ENCODE measurements around the gene LRCH3.
"Not testable (repeated sequence)": the region's sequence is repeated elsewhere in the genome, so short reads cannot be mapped to it uniquely, and the experiment has no call there.

LRCH3 gene

DNA sequence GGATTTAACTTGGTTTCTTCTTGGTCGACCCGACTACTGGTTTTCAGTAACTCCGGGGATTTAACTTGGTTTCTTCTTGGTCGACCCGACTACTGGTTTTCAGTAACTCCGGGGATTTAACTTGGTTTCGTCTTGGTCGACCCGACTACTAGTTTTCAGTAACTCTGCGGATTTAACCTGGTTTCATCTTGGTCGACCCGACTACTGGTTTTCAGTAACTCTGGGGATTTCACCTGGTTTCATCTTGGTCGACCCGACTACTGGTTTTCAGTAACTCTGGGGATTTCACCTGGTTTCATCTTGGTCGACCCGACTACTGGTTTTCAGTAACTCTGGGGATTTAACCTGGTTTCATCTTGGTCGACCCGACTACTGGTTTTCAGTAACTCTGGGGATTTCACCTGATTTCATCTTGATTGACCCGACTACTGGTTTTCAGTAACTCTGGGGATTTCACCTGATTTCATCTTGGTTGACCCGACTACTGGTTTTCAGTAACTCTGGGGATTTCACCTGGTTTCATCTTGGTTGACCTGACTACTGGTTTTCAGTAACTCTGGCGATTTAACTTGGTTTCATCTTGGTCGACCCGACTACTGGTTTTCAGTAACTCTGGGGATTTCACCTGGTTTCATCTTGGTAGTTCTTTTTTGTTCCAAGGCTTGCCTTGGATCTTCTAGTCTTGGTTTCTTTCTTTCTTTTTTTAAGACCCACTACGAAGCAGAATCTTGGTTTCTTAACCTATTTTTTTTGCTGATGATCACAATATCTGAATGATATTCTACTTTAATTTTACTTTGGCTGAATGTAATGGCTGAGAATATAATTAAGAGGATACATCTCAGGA, 130.6 kb downstream of the LRCH3 start:
- not testable (repeated sequence) for DNase-seq (ENCODE audit: low read depth)

DNA sequence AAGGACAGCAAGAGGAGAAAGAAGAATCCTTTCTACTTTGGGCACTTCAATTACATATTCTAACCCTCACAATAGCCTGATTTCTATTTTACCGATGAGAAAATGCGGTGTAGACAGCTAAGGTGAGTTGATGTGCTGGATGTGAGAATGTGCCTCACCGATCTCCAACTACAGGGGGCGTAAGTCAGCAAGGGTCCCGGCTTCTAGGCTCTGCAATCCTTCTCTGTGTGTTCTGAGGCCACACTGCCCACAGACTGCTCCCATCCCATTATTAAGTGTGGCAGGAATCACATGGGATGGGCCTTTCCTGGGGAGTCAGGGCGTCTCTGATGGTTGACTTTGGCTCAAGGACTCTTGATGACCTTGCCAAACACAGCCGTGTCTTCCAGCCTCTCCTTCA, 135.4 kb downstream of the LRCH3 start:
- DNase-seq (ENCODE audit: low read depth), result no peak

DNA sequence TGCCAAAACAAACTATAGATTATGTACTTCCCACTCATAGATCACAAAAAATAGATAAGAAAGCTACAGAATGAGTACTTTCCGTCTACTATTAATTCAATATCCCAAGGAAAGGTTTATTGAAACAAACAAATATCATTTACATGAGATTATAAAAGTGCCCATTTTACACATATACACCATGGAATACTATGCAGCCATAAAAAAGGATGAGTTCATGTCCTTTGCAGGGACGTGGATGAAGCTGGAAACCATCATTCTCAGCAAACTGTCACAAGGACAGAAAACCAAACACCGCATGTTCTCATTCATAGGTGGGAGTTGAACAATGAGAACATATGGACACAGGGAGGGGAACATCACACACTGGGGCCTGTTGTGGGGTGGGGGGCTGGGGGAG, 136.5 kb downstream of the LRCH3 start:
- DNase-seq (ENCODE audit: low read depth), result not testable (repeated sequence)

DNA sequence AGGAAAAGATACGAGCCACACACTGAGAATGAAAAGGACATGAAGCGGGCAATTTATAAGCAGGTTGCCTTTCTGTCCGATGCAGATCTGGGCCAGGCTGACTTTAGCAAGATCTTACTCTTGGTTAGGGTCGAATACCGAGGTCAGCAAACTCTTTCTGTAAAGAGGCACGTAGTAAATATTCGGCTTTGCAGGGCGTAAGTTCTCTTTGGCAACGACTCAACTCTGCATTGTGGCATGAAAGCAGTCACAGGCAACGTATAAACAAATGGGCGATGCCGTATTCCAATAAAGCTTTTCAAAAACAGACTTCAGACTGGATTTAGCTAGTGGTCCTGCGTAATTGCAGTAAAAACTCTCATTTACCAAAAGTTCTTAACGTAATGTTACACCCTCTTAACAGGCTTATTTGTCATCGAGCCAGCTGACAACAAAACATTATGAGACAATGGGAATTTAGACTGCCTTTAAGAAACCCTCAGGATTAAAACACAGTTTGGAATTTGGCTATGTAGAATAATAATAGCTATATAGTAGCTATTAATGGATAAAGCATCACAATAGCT, 145.8 kb downstream of the LRCH3 start:
- DNase-seq (ENCODE audit: low read depth), result no peak

Measured in T follicular helper cell (primary cell).